Trophoblast cell (in vitro differentiated cells and primary cell): ENCODE results near the gene RPTOR.

Experiments used
- DNase-seq, 2 donors: peaks; one replicate each; pipeline ENCODE4 v3.0.0-alpha.2; 2016
- H2AFZ ChIP-seq: 2 replicates; pipeline ENCODE4 v1.6.1; 2013; ENCODE audit warnings: low read length, moderate library complexity, mild to moderate bottlenecking; ENCODE audit not compliant: insufficient read depth, poor library complexity
- H2AK5ac ChIP-seq: 2 replicates; pipeline ENCODE4 v1.6.1; 2013; ENCODE audit warnings: mild to moderate bottlenecking, low read length
- H2BK120ac ChIP-seq: 2 replicates; pipeline ENCODE4 v1.6.1; 2013; ENCODE audit warnings: low read length, mild to moderate bottlenecking, moderate library complexity; ENCODE audit not compliant: insufficient read depth, poor library complexity
- H2BK12ac ChIP-seq: 2 replicates; pipeline ENCODE4 v1.6.1; 2013; ENCODE audit warnings: mild to moderate bottlenecking, low read length, moderate library complexity
- H2BK5ac ChIP-seq: 2 replicates; pipeline ENCODE4 v1.6.1; 2013; ENCODE audit warnings: low read length, low read depth, moderate library complexity, mild to moderate bottlenecking; ENCODE audit not compliant: poor library complexity
- H3K14ac ChIP-seq: 2 replicates; pipeline ENCODE4 v1.6.1; 2013; ENCODE audit warnings: mild to moderate bottlenecking, low read length
- H3K18ac ChIP-seq: 2 replicates; pipeline ENCODE4 v1.6.1; 2013; ENCODE audit warnings: mild to moderate bottlenecking, low read length
- H3K23ac ChIP-seq: 2 replicates; pipeline ENCODE4 v1.6.1; 2013; ENCODE audit warnings: low read length
- H3K27ac ChIP-seq: 2 replicates; pipeline ENCODE4 v1.5.1; 2013; ENCODE audit warnings: low read depth, mild to moderate bottlenecking, inconsistent platforms, low read length, moderate library complexity
- H3K27me3 ChIP-seq: 2 replicates; pipeline ENCODE4 v1.6.1; 2013; ENCODE audit warnings: inconsistent platforms, mild to moderate bottlenecking, low read length, moderate library complexity; ENCODE audit not compliant: insufficient read depth
- H3K36me3 ChIP-seq, 2 experiments: 1 replicate in 1 of 2; 2 replicates in 1 of 2; pipeline ENCODE4 v1.6.1; 2013; ENCODE audit warnings: low read length in 2 of 2, mild to moderate bottlenecking in 2 of 2, moderate library complexity in 1 of 2; ENCODE audit not compliant: insufficient read depth in 2 of 2, control insufficient read depth in 1 of 2
- H3K4ac ChIP-seq: 2 replicates; pipeline ENCODE4 v1.6.1; 2013; ENCODE audit warnings: low read depth, mild to moderate bottlenecking, low read length, moderate library complexity
- H3K4me1 ChIP-seq, 2 experiments: 1 replicate in 1 of 2; 2 replicates in 1 of 2; pipeline ENCODE4 v1.6.1; 2013; ENCODE audit warnings: low read length in 2 of 2, mild to moderate bottlenecking in 2 of 2, moderate library complexity in 1 of 2; ENCODE audit not compliant: insufficient read depth in 2 of 2, control insufficient read depth in 1 of 2
- H3K4me2 ChIP-seq: 2 replicates; pipeline ENCODE4 v1.6.1; 2013; ENCODE audit warnings: inconsistent platforms, mild to moderate bottlenecking, low read length, moderate library complexity
- H3K4me3 ChIP-seq: 2 replicates; pipeline ENCODE4 v1.5.1; 2013; ENCODE audit warnings: mild to moderate bottlenecking, low read depth, low read length, inconsistent platforms
- H3K79me1 ChIP-seq: one replicate; pipeline ENCODE4 v1.6.1; 2013; ENCODE audit warnings: low read length
- H3K79me2 ChIP-seq: 2 replicates; pipeline ENCODE4 v1.6.1; 2013; ENCODE audit warnings: low read length, mild to moderate bottlenecking; ENCODE audit not compliant: control insufficient read depth, insufficient read depth, poor library complexity
- H3K9ac ChIP-seq: 2 replicates; pipeline ENCODE4 v1.6.1; 2013; ENCODE audit warnings: mild to moderate bottlenecking, low read length
- H3K9me3 ChIP-seq: 2 replicates; pipeline ENCODE4 v1.6.1; 2013; ENCODE audit warnings: low read depth, mild to moderate bottlenecking, control low read depth, inconsistent platforms, low read length; ENCODE audit not compliant: insufficient read depth
- H4K12ac ChIP-seq: 2 replicates; pipeline ENCODE4 v1.6.1; 2013; ENCODE audit warnings: low read depth, mild to moderate bottlenecking, low read length, moderate library complexity
- H4K8ac ChIP-seq: 2 replicates; pipeline ENCODE4 v1.6.1; 2013; ENCODE audit warnings: low read depth, mild to moderate bottlenecking, low read length, moderate library complexity
- H4K91ac ChIP-seq: one replicate; pipeline ENCODE4 v1.6.1; 2013; ENCODE audit warnings: low read depth, mild to moderate bottlenecking, low read length, moderate library complexity
- WGBS: extraction: QIAGEN DNeasy Blood & Tissue Kit; methylation state at CpG from one replicate; pipeline ENCODE4 v1.1.7; 2013; ENCODE audit warnings: missing lambda C conversion rate; ENCODE audit not compliant: insufficient read length, insufficient coverage; ENCODE audit errors: extremely low coverage; 5-methylcytosine and 5-hydroxymethylcytosine counted together

RPTOR gene

GRCh38 chr17:80632046-80632581 lies 87.5 kb downstream of the RPTOR start:
- Histone ChIP-seq H2BK120ac (no peak overlapping the region), H3K36me3 (no peaks in the 10 kb centered on the region), H4K12ac (no peak overlapping the region)

DNA sequence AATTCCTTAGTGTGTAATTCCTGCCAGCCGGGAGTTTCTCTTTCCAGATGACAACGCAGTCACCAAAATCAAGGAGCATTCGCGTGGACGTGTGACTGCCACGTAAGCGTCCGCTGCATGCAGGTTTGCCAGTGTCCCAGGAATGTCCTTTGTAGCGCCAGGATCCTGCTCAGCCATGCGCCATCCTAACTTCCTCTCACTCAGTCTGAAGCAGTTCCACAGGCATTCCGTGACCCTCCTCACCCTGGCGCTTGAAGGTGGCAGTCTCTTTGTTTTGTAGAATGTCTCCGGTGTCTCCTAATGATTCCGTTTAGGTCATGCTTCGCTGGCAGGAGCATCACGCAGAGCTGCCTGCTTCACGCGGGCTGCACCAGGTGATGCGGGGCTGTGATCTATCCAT lies 88.6 kb downstream of the RPTOR start:
- no CpG with 5 or more reads among the region's 19 CpGs for WGBS
- DNase-seq, result peak in 1 of 2 donors; percentile 20

More at GRCh38 chr17:80632046-80632581, 87.5 kb downstream of the RPTOR start:
- H3K4me2 ChIP-seq, result no peak overlapping the region
- H3K9me3 ChIP-seq, result peaks cover 8% of the 10 kb centered on the region
- DNase-seq, result no peak
- H2AFZ ChIP-seq, result no peak overlapping the region
- no peak overlapping the region for H2BK12ac ChIP-seq
- peak overlapping the region; percentile 10 for H3K23ac ChIP-seq
- no peak overlapping the region for H3K4me3 ChIP-seq
- no peak overlapping the region for H4K8ac ChIP-seq
- no peak overlapping the region for H4K91ac ChIP-seq
- H3K27ac ChIP-seq, result no peak overlapping the region
- H3K14ac ChIP-seq, result no peak overlapping the region
- H3K79me2 ChIP-seq, result no peaks in the 10 kb centered on the region
- no peak overlapping the region for H2AK5ac ChIP-seq
- H2BK5ac ChIP-seq, result no peak overlapping the region
- H3K4me1 ChIP-seq, result peaks cover 7 to 8% of the 10 kb centered on the region in 2 experiments
- no peak overlapping the region for H3K18ac ChIP-seq
- no peaks in the 10 kb centered on the region for H3K27me3 ChIP-seq
- no peaks in the 10 kb centered on the region for H3K79me1 ChIP-seq
- H3K4ac ChIP-seq, result no peak overlapping the region
- no CpG with 5 or more reads among the region's 12 CpGs for WGBS
- H3K9ac ChIP-seq, result no peak overlapping the region

DNA sequence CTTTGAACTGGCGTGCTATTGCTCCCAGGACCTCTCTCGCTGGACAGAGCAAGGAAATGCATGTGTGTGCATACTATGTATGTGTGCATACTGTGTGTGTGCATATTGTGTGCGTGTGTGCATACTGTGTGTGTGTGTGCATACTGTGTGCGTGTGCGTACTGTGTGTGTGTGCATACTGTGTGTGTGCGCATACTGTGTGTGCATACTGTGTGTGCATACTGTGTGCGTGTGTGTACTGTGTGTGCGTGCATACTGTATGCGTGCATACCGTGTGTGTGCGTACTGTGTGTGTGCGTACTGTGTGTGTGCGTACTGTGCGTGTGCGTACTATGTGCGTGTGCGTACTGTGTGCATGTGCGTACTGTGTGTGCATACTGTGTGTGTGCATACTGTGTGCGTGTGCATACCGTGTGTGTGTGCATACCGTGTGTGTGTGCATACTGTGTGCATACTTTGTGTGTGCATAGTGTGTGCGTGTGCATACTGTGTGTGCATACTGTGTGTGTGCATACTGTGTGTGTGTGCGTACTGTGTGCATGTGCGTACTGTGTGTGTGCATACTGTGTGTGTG lies 89.4 kb downstream of the RPTOR start:
- Histone ChIP-seq H3K9me3 (peaks cover 8% of the 10 kb centered on the region), H3K4me1 (peaks cover 8 to 9% of the 10 kb centered on the region in 2 experiments), H4K12ac (no peak overlapping the region), H4K91ac (no peak overlapping the region), H3K14ac (no peak overlapping the region), H3K79me1 (no peaks in the 10 kb centered on the region), H3K27ac (no peak overlapping the region), H4K8ac (no peak overlapping the region), H3K79me2 (no peaks in the 10 kb centered on the region), H2AK5ac (no peak overlapping the region), H3K23ac (peak overlapping the region; percentile 3), H3K4me3 (peak overlapping the region; percentile 41), H3K18ac (no peak overlapping the region), H3K27me3 (no peaks in the 10 kb centered on the region), H2BK120ac (no peak overlapping the region), H3K36me3 (no peaks in the 10 kb centered on the region), H2AFZ (no peak overlapping the region), H2BK12ac (no peak overlapping the region), H3K4me2 (no peak overlapping the region), H3K4ac (no peak overlapping the region), H3K9ac (no peak overlapping the region), H2BK5ac (no peak overlapping the region)
- no CpG with 5 or more reads among the region's 24 CpGs for WGBS
- no peak for DNase-seq

More for the DNA sequence above, 88.6 kb downstream of the RPTOR start:
- no peaks in the 10 kb centered on the region for H3K27me3 ChIP-seq
- no peak overlapping the region for H3K27ac ChIP-seq
- no peak overlapping the region for H3K4me2 ChIP-seq
- no peak overlapping the region for H3K23ac ChIP-seq
- H4K8ac ChIP-seq, result no peak overlapping the region
- H3K4me3 ChIP-seq, result no peak overlapping the region
- H2BK120ac ChIP-seq, result no peak overlapping the region
- no peak overlapping the region for H3K4ac ChIP-seq
- H2AK5ac ChIP-seq, result no peak overlapping the region
- H3K9me3 ChIP-seq, result peaks cover 8% of the 10 kb centered on the region
- no peaks in the 10 kb centered on the region for H3K79me2 ChIP-seq
- H3K4me1 ChIP-seq, result peaks cover 8 to 9% of the 10 kb centered on the region in 2 experiments
- no peak overlapping the region for H2BK12ac ChIP-seq
- H3K9ac ChIP-seq, result no peak overlapping the region
- no peak overlapping the region for H2BK5ac ChIP-seq
- no peak overlapping the region for H3K18ac ChIP-seq
- H4K12ac ChIP-seq, result no peak overlapping the region
- no peak overlapping the region for H2AFZ ChIP-seq
- no peak overlapping the region for H4K91ac ChIP-seq
- no peaks in the 10 kb centered on the region for H3K36me3 ChIP-seq
- H3K79me1 ChIP-seq, result no peaks in the 10 kb centered on the region
- H3K14ac ChIP-seq, result no peak overlapping the region

GRCh38 chr17:80636361-80637018 lies 91.9 kb downstream of the RPTOR start:
- Histone ChIP-seq H4K91ac (no peak overlapping the region), H3K4me2 (no peak overlapping the region), H2AK5ac (no peak overlapping the region), H3K14ac (no peak overlapping the region), H4K12ac (no peak overlapping the region), H3K36me3 (no peaks in the 10 kb centered on the region), H2AFZ (no peak overlapping the region), H4K8ac (no peak overlapping the region), H3K9me3 (peaks cover 10% of the 10 kb centered on the region), H3K18ac (peak overlapping the region; percentile 7), H2BK12ac (no peak overlapping the region), H3K23ac (no peak overlapping the region), H3K79me1 (no peaks in the 10 kb centered on the region), H3K4me1 (peaks cover 8 to 9% of the 10 kb centered on the region in 2 experiments), H3K27ac (no peak overlapping the region), H3K79me2 (no peaks in the 10 kb centered on the region), H3K4me3 (no peak overlapping the region), H2BK5ac (no peak overlapping the region), H3K27me3 (no peaks in the 10 kb centered on the region), H3K4ac (no peak overlapping the region), H2BK120ac (no peak overlapping the region), H3K9ac (no peak overlapping the region)
- WGBS, result no CpG with 5 or more reads among the region's 20 CpGs
- DNase-seq, result no peak
